Measurements from ENCODE around the gene MYO18A.

Gene MYO18A

GRCh38 chr17:29176558-29177351 is 3.4 kb downstream of the MYO18A start (continued):
- TF ChIP-seq ZNF266 (tag by site-specific recombination; IDR thresholded peaks at IDR 0.05; ENCODE audit: low read depth), result no peak
- TF ChIP-seq ZNF140 (tag by site-specific recombination; IDR thresholded peaks at IDR 0.05), result peak; percentile 71; the same call in 1 of the 2 replicates
- TF ChIP-seq SETDB1 (IDR thresholded peaks at IDR 0.05; ENCODE audit: insufficient read length, low read length), result no peak
- peak; percentile 69 for TF ChIP-seq ZNF335 (tag by site-specific recombination; conservative IDR thresholded peaks at IDR 0.05)
- TF ChIP-seq ZNF544 (tag by site-specific recombination; IDR thresholded peaks at IDR 0.05), result no peak
- TF ChIP-seq MYNN (tag by site-specific recombination; IDR thresholded peaks at IDR 0.05; ENCODE audit: borderline replicate concordance), result no peak
- TF ChIP-seq ZNF776 (tag by site-specific recombination; IDR thresholded peaks at IDR 0.05; ENCODE audit: borderline replicate concordance), result no peak
- TF ChIP-seq ZNF416 (tag by site-specific recombination; IDR thresholded peaks at IDR 0.05), result no peak
- no peak for TF ChIP-seq ZSCAN4 (tag by site-specific recombination; IDR thresholded peaks at IDR 0.05)
- peak; percentile 35; the same call in 1 of the 2 replicates for TF ChIP-seq PRDM10 (tag by site-specific recombination; IDR thresholded peaks at IDR 0.05)
- peak; percentile 98 for TF ChIP-seq ZIC2 (tag by site-specific recombination; IDR thresholded peaks at IDR 0.05)
- no peak for TF ChIP-seq YY2 (tag by site-specific recombination; IDR thresholded peaks at IDR 0.05)
- no peak for TF ChIP-seq KLF17 (tag by site-specific recombination; IDR thresholded peaks at IDR 0.05)
- peak; percentile 90 for TF ChIP-seq ZNF423 (tag by site-specific recombination; IDR thresholded peaks at IDR 0.05)
- no peak for TF ChIP-seq ZNF26 (tag by site-specific recombination; IDR thresholded peaks at IDR 0.05)
- TF ChIP-seq ZNF112 (tag by site-specific recombination; IDR thresholded peaks at IDR 0.05), result no peak
- TF ChIP-seq ZNF157 (tag by site-specific recombination; IDR thresholded peaks at IDR 0.05), result no peak
- peak; percentile 75; the same call in 1 of the 2 replicates for TF ChIP-seq ZNF76 (tag by site-specific recombination; IDR thresholded peaks at IDR 0.05; ENCODE audit: borderline replicate concordance, low read depth)
- no peak for TF ChIP-seq ZNF658 (tag by site-specific recombination; IDR thresholded peaks at IDR 0.05)
- 0 out of 2 replicates have a peak, but pooled peaks have one; percentile 19 for TF ChIP-seq OSR2 (tag by site-specific recombination; IDR thresholded peaks at IDR 0.05)
- TF ChIP-seq FEZF1 (tag by site-specific recombination; IDR thresholded peaks at IDR 0.05), result no peak

Data from HEK293 (cell line).